GM23248 (cell line): ENCODE measurements around the gene FCN1.

Experiments
- EZH2 ChIP-seq: fragments of 200-600 bp; sonication (generic); IDR thresholded peaks from 2 replicates; pipeline ENCODE4 v1.6.1; 2018; ENCODE audit warnings: antibody characterized with exemption, mild to moderate bottlenecking; ENCODE audit not compliant: insufficient read depth, poor library complexity, severe bottlenecking
- EZH2phosphoT487 ChIP-seq: fragments of 200-600 bp; sonication (generic); IDR thresholded peaks from 2 replicates; pipeline ENCODE4 v1.6.1; 2018; ENCODE audit warnings: antibody characterized with exemption, moderate library complexity, mild to moderate bottlenecking, low read depth; ENCODE audit not compliant: insufficient read depth

DNA sequence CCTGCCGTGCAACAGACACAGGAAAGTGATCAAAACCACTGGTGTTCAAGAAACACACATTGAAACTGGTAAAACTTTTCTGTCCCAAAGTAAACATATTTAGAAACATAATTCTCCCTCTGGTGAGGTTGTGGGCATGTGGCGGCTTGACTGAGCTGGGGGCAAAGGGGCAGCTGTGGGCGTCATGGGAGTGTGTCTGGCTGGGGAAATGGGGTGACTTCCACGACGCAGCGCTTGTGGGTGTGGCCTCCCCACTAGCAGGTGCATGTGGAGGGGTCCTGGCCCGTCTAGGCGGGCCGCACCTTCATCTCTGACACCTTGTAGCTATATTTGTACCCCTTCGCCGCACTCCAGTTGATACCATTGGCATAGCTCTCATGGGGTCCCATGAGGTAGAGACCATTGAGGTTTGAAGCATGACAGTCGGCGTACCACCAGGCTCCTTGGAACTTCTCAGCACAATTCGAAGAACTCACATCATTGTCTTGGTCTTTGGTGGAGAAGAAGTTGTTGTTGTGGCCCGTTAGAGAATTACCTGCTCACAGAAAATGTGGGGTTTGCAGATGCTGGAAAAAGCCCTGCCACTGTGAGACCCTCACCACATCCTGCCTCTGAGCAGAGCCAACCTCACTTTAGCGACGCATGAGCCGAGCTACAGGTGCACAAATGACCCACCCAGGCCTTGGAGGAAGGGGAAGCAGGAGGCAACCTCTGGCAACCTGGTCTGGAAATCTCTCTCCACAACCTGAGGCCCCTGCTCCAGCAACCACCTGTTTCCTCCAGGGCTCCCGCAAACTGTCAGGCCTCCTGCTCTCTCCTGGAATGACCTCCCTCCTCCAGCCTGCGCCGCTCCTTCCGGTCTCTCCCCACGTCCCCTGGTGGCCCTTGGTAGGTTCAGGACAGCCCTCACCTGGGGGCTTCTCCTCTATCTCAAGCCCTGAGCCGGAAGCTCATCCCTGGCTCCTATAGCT lies 7.9 kb downstream of the FCN1 start:
- no peak for TF ChIP-seq EZH2
- no peak for TF ChIP-seq EZH2phosphoT487
